ENCODE results near the gene HAUS7.

GRCh38 chrX:153410888-153411254 lies 59.5 kb downstream of the HAUS7 start:
- TF ChIP-seq CTCF (IDR thresholded peaks at IDR 0.05) (no peak), POLR2AphosphoS2 (conservative IDR thresholded peaks at IDR 0.05; ENCODE audit: low read length) (no peak), CEBPB (IDR thresholded peaks at IDR 0.05) (no peak), JUNB (IDR thresholded peaks at IDR 0.05) (no peak), CHD2 (IDR thresholded peaks at IDR 0.05; ENCODE audit: low read length, partially characterized antibody) (no peak), EP300 (IDR thresholded peaks at IDR 0.05) (no peak)

Measured in A549 (cell line).